Endothelial cell of hepatic sinusoid (primary cell): ENCODE data around the gene NACA.
"Not testable (repeated sequence)": the region's sequence is repeated elsewhere in the genome, so short reads cannot be mapped to it uniquely, and the experiment has no call there.

Source experiments
- in situ Hi-C: cut with HindIII; loops from 2 replicates; pipeline ENCODE4 v1.10.0; 2017; ENCODE audit warnings: low sequenced_read_pairs

Gene NACA

DNA sequence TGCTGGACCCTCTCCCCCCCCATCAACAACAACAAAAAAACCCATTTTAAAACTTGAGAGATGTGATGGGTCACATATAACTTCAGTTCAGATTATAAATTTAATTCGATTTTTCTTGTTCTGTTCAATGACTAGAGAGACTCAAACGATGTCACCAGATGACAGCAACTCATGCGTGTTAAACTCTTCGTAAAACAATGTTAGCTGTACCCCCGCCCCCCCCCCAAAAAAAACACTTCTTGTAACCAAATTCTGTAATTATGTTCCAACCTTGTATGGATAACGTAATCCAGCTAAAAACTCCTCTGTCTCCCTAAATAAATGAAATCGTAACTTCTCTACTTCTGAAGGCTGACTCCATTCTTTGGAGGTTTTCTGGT, 614 bp upstream of the NACA start:
- in situ Hi-C loops = no loop called here

DNA sequence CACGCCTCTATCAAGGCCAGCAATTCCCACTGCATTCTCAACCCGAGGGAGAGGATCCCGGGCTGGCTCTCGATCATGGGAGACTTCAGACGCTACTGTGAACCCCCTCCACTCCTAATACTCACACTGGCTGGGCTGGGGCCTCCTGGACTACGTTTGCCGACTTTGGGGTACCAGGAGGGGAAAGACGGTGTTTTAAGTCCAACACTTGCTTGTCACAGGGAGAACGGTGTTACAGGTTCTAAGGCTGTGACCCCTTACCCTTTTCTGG, 463 bp downstream of the NACA start:
- in situ Hi-C loops = no loop called here

DNA sequence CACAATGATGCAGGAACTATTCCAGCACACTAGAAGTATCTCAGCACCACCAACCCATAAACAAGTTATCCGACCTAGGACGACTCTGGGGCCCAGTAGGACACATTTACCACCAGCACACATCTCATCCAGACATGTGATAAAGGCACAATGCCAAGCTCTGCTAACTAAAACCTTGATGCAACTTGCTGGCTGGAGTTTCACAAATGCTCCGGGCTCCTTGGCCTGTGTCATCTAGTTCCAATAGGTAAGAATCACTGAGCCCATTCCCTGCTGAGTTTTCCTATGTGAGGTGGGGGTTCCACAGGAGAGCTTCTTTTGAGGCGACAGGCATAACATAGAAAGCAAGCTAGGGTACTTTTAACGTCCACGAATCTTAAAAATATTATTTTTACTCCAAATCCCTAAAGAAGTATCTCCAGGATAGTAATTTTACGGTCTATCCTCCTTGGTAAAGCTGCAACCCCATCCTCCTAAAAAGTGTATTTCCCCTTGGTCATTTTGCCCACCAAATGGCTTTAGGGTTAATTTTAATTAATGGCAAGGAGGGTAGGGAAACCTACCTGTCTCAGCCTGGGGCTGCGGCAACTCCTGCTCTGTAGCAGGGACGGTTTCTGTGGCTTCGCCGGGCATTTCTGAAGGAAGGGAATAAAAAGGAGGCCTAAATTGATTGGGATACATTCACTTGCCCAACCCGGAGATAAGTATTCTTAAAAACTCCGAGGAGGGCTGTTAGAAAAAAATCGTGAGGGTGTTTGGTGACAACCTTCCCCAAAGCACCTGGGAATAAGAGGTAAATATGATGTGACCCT, 1.0 kb downstream of the NACA start:
- in situ Hi-C loops = no loop called here

DNA sequence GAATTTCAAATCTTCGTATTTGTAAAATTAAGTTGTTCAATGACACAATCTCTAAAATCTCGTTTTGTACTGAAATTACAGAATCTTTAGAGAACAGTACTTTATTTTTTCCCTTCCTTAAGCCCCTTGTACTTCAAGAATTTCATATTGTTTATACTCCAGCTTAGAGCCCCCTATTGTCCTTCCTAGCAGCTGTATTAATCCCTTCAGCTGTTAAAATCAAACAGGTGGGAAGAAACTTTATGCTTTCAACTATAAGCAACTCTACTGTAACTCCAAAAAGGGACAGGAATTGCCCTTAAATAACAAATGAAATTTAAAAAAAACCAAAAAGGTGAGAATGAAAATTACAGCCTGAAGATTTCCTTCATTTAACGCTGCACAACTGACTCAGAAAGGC, 1.7 kb downstream of the NACA start:
- in situ Hi-C loops = no loop called here

DNA sequence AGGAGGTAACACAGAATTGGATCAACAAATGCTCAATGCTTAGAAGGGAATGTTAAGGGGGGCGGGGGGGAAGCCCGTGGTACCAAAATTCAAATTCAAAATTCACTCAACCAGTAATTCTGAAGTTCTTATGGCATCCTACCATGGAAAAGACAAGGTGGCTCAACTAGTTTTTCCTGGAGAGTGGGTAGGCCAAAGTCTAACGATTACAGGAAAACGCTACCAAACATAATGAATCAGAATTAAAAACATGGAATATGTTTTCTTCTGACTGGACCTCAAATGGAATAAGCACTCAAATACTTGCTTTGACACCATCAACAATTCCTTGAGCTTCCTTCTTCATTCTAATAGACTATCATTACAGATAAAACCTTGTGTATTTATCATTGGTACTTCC, 2.3 kb downstream of the NACA start:
- in situ Hi-C loops = no loop called here

DNA sequence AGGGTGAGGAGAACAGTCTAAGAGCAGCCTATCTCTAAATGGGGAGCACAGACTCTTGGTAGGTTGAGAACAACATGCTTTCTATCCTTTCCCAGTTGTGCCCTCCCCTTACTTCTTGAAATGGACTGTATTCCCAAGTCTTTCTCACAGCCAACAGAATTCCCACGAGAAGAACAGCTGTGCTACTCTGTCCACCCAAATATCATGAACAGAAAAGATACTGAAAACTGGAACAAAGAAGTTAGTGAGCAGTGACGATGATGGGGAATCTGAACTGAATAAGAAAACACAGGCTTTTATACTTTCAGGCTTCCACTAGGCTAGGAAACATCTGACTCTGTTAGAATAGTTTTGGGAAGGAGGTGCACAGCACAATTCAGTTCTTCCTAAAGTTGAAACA, 3.4 kb downstream of the NACA start:
- in situ Hi-C loops = no loop called here

DNA sequence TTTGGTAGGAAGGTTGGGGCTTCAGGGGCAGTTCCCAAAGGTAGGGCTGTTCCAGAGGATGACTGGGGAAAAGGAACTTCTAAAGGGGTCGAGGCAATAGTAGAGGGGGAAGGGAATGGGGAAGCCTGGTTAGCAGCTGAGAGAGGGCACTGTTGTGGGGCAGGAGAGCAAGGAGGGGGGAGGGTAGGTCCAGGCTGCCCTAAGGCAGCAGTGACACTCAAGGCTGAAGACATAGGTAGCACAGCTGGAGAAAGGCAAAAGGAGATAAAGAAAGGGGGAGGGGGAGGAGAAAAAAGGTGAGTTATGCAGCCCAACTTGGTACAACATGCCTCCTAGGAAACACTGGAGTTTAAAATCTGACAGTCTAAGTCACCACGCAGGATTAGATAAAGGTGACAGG, 3.9 kb downstream of the NACA start:
- in situ Hi-C loops = no loop called here

DNA sequence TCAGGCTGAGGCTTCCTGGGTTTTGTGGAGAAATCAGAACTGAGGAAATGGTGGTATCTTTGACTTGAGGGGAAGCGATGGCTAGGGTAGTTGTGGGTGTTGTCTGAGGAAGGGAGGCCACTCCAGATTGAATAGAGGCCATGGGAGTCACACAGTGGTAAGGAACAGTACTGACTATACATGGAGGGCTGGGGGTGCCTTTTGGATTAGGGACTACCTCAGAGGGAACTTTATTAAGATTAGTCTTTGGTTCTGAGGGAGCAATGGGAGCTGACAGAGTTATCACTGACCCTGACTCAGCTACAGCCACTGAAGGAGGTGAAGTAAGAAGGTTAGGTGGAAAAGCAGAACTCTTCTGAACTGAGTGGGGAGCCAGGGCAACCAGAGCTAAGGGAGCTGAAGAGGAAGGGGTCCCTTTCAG, 4.4 kb downstream of the NACA start:
- in situ Hi-C loops = no loop called here

DNA sequence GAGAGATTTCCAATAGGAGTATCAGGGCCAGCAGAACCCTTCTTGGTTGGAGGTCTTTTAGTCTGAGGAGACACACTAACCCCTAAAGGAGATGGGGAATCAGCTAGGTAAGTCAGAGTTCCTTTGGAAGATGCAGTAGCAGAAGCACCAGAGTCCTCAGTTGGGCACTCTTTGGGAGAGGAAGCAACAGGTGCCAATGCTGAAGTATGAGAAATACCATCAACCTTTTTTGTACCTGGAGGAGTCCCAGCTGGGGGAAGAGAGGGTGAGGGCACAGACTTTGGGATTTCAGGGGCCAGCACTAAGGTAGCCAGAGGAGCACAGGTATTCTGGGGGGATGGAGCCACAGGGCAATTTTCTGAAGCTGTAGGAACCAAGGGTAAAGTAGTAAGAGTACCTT, 6.0 kb downstream of the NACA start:
- in situ Hi-C loops = no loop called here

DNA sequence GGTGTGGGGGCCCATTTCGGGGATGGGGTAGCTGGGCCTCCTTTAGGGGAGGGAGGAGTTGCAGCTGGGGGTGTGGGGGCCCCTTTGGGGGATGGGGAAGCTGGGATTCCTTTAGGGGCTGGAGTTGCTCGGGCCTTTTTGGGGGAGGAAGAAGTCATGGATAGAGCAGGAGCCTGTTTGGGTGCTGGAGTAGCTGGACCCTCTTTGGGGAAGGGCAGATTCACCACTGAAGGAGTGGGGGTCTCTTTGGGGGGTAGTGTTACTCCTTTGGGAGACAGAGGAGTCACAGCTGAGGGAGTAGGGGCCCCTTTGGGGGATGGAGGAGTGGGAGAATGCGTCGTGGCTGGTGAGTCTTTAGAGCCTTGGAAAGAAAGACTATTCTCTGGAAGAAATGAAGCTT, 6.5 kb downstream of the NACA start:
- in situ Hi-C loops = no loop called here

DNA sequence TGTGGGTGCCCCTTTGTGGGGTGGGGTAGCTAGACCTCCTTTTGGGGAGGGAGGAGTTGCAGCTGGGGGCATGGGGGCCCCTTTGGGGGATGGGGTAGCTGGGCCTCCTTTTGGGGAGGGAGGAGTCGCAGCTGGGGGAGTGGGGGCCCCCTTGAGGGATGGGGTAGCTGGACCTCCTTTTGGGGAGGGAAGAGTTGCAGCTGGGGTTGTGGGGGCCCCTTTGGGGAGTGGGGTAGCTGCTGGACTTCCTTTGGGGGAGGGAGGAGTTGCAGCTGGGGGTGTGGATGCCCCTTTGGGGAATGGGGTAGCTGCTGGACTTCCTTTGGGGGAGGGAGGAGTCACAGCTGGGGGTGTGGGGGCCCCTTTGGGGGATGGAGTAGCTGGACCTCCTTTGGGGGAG, 7.0 kb downstream of the NACA start:
- in situ Hi-C loops = no loop called here

DNA sequence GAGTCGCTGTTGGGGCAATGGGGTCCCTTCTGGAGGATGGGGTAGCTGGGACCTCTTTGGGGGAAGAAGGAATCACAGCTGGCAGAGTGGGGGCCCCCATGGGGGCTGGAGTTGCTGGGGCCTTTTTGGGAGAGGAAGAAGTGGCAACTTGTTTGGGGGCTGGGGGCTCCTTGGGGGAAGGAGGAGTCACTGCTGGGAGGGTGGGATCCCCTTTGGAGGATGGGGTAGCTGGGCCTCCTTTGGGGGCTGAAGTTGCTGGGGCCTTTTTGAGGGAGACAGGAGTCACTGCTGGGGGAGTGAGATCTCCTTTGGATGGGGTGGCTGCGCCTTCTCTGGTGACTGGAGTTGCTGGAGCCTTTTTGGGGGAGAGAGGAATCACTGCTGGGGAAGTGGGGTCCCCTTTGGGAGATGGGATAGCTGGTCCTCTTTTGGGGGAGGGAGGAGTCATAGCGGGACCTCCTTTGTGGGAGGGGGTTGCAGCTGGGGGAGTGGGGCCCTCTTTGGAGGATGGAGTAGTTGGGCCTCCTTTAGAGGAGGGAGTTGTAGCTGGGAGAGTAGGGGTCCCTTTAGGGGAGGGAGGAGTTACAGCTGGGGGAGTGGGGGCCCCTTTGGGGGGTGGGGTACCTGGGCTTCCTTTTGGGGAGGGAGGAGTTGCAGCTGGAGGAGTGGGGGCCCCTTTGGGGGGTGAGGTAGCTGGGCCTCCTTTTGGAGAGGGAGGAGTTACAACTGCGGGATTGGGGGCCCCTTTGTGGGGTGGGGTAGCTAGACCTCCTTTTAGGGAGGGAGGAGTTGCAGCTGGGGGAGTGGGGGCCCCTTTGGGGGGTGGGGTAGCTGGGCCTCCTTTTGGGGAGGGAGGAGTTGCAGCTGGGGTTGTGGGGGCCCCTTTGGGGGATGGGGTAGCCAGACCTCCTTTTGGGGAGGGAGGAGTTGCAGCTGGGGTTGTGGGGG, 7.9 kb downstream of the NACA start:
- in situ Hi-C loops = no loop called here

DNA sequence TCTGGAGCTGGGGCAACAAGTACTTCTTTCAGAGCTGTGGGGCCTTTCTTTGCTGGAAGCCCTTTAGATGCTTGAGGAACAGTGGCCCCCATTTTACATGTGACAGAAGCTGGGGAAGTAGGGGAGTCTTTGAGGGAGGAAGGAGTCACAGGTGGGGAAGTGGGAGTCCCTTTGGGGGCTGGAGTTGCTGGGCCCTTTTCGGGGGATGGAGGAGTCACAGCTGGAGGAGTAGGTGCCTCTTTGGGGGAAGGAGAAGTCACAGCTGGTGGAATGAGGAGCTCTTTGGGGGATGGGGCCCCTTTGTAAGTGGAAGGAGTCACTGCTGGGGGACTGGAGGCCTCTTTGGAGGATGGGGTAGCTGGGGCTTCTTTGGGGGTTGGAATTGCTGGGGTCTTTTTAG, 8.6 kb downstream of the NACA start:
- in situ Hi-C loops = no loop called here

DNA sequence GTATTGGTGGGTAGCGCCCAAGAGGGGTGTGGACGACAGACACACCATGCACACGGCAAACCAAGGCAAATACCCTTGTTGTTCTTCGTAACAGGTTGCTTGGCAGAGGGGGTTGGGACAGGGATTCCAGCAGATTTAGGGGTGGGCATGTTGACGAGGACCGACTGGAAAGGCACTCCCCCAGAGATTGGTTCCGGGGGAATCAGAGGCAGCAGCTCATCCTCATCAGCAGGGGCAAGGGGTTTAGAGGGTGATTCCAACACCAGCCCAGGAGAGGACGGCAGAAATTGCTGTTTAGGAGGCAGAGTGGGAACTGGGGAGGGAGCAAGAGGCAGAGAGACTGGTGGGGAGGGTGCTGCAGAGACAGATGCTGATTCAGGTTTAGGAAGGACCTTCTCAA, 9.3 kb downstream of the NACA start:
- in situ Hi-C loops = no loop called here

DNA sequence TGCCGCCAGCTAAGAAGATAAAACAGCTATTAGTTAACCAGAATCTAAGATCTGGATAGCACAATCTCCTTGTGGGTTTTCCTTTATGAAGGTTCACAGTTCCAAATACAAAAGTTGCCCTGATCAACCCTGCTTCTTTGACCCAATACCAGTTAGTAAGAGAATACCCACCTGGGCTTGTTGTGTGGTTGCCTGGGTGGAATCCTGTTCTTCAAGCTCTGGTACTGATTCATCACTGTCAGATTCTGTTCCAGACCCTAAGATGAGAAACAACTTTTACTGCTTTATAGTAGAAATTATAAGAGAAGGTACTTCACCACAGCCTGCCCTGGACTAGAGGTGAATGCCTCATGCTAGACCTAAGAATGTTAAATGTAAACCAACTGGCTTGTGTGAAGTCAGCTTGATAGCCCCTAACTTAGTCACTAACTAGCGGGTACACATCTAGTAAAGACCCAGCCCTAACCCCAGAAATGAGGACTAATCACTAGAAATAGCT, 10.6 kb downstream of the NACA start:
- in situ Hi-C loops = no loop called here

DNA sequence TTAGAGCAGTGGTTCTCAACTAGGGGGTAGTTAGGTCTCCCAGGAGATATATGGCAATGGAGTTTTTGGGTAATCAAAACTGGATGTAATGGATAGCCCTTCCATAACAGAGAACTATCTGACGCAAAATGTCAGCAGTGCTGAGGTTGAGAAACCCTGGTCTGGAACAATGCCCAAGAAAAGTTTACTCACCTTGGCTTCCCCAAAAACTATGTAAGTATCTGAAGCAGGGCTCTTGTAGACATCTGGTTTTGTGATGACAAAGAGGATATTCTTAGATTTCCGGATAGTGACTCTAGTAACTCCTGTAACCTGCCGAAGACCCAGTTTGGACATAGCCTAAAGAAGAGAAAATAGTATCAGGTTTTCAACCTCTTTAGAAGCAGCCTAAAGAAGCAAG, 11.8 kb downstream of the NACA start:
- in situ Hi-C loops = no loop called here

DNA sequence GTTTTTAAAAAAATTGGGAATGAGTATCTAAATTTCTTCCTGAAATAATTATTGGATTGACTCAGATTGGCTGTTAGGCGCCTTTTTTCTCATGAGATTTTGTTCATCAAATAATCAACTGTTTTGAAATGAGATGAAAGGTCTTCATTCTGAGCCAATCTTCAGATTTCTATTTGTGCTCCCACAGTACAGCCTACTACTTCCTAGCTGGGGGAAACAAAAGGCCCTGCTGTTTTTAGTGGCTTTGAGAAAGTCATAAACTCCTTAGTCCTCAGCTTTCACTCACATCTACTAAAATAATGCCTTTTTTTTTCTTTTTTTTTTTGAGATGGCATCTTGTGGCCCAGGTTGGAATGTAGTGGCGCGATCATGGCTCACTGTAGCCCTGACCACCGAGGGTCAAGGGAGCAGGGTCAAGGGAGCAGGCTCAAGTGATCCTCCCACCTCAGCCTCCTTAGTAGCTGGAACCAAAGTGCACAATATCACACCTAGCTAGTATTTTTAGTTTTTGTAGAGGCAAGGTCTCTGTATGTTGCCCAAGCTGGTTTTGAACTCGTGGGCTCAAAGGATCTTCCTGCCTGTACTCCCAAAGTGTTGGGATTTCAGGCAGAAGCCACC, 15.2 kb downstream of the NACA start:
- in situ Hi-C loops = no loop called here

DNA sequence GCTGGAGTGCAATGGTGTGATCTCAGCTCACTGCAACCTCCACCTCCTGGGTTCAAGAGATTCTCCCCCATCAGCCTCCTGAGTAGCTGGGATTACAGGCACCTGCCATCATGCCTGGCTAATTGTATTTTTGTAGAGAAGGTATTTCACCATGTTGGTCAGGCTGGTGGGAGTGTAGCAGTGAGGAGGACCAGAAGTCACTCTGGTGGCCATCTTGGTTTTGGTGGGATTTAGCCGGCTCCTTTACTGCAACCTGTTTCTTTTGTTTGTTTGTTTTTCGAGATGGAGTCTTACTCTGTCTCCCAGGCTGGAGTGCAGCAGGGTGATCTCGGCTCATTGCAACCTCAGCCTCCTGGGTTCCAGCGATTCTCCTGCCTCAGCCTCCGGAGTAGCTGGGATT, 20.6 kb downstream of the NACA start:
- in situ Hi-C loops = not testable (repeated sequence)

DNA sequence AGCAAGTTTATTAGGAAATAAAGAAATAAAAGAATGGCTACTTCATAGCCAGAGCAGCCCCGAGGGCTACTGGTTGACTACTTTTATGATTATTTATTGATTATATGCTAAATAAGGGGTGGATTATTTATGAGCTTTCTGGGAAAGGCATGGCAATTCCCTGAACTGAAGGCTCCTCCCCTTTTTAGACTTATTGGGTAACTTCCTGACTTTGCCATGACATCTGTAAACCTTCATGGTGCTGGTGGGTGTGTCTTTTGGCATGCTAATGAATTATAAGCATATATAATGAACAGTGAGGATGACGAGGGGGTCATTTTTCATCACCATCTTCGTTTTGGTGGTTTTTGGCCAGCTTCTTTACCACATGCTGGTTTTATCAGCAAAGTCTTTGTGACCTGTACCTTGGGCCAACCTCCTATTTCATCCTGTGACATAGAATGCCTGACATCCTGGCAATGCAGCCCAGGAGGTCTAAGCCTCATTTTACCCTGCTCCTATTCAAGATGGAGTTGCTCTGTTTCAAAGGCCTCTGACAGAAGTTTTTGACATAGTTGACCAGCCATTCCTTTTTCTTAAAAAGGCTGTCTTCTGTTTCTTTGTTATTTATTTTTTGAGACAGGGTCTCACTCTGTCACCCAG, 26.0 kb downstream of the NACA start:
- in situ Hi-C loops = no loop called here

DNA sequence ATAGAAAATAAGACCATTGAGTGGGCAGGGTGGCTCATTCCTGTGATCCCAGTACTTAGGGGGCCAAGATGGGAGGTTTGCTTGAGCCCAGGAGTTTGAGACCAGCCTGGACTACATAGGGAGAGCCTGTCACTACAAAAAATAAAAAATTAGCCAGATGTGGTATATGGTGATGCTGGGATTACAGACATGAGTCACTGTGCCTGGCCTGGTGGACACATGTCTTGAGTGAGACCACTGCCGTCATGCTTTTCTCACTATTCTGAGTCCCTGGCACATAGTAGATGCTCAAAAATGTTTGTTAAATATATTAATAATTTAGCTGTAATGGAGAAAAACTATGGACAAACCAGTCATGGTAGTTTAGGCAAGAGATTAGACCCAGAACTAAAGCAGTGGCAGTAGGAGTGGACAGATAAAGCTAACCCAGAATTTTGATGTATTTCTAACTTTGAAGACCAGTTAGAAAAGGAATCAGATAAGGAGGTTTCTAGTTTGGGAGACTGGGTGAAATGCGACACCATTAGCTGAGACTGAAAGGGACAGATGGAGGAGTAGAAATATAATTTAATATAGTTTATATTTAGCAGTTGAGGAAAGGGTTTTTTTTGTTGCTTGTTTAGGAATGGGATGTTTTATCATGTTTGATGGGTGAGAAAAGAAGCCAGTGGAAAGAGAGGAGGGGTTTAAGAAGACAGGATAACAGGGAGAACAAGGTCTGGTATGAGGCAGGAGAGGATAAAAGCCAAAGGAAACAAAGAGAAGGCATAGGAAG, 29.6 kb downstream of the NACA start:
- in situ Hi-C loops = no loop called here

DNA sequence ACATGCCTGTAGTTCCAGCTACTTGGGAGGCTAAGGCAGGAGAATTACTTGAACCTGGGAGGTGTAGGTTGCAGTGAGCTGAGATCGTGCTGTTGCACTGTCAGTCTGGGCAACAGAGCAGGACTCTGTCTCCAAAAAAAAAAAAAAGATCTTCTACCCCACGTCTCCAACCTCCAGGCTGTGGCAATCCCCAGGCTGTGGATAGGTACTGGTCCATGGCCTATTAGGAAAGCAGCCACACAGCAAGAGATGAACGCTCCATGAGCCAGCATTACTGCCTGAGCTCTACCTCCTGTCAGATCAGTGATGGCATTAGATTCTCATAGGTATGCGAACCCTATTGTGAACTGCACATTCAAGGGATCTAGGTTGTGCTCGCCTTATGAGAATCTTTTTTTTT, 30.9 kb downstream of the NACA start:
- in situ Hi-C loops = no loop called here
